Endothelial cell of umbilical vein (primary cell): ENCODE results near the gene CENPN.

Experiments used
- CTCF ChIP-seq, 2 donors: IDR thresholded peaks; 1 replicate in 1 of 2; 2 replicates in 1 of 2; pipeline ENCODE4 v1.5.1; 2011; ENCODE audit warnings: low read length in 2 of 2, mild to moderate bottlenecking in 2 of 2, moderate library complexity in 2 of 2, control low read depth in 1 of 2, inconsistent platforms in 1 of 2, low read depth in 1 of 2; ENCODE audit not compliant: insufficient read depth in 1 of 2; ENCODE audit errors: extremely low read depth in 1 of 2
- EZH2 ChIP-seq: IDR thresholded peaks from 2 replicates; pipeline ENCODE4 v1.6.1; 2012; ENCODE audit warnings: borderline replicate concordance, low read depth, mild to moderate bottlenecking, moderate library complexity, low read length, inconsistent platforms; ENCODE audit not compliant: severe bottlenecking
- MYC ChIP-seq: IDR thresholded peaks from one replicate; pipeline ENCODE4 v1.6.1; 2011; ENCODE audit warnings: mild to moderate bottlenecking, low read depth, low read length
- POLR2A ChIP-seq: IDR thresholded peaks from 2 replicates; pipeline ENCODE4 v1.6.1; 2012; ENCODE audit warnings: low read depth, mild to moderate bottlenecking, control low read depth, low read length

- TF ChIP-seq CTCF (IDR thresholded peaks at IDR 0.05; ENCODE audit: extremely low read depth in 1 of 2, insufficient read depth in 1 of 2, low read depth in 1 of 2, low read length in 2 of 2) (no peak), MYC (no peak), EZH2 (no peak), POLR2A (no peak)
These were observed 16.4 kb upstream of the CENPN start for GRCh38 chr16:80990577-80990976.
